Activated CD4-positive, alpha-beta T cell treated with anti-CD3 and anti-CD28 coated beads for 24 hours (primary cell): Measurements from ENCODE around the gene ATP11A.

ENCODE experiments used
- DNase-seq, 2 donors: peaks; one replicate each; pipeline ENCODE4 v3.0.0-alpha.2; 2020; ENCODE audit warnings: low read depth in 2 of 2

The ATP11A gene

GRCh38 chr13:112819111-112819510 is 129.3 kb downstream of the ATP11A start:
- no peak for DNase-seq

- DNase-seq, result no peak
Measured at GRCh38 chr13:112819816-112820215, 130.0 kb downstream of the ATP11A start.

GRCh38 chr13:112820318-112820717 is 130.5 kb downstream of the ATP11A start:
- no peak for DNase-seq

GRCh38 chr13:112821340-112822055 is 131.7 kb downstream of the ATP11A start:
- no peak for DNase-seq

- DNase-seq, result no peak
Measured at GRCh38 chr13:112822851-112823250, 133.0 kb downstream of the ATP11A start.

- DNase-seq, result no peak
Measured at GRCh38 chr13:112824429-112824828, 134.6 kb downstream of the ATP11A start.

- DNase-seq, result no peak
Measured at GRCh38 chr13:112825071-112825470, 135.2 kb downstream of the ATP11A start.

GRCh38 chr13:112825875-112826274 is 136.0 kb downstream of the ATP11A start:
- no peak for DNase-seq

- no peak for DNase-seq
Measured at GRCh38 chr13:112826565-112826964, 136.7 kb downstream of the ATP11A start.

- no peak for DNase-seq
Measured at GRCh38 chr13:112828082-112828699, 138.4 kb downstream of the ATP11A start.

- no peak for DNase-seq
Measured at GRCh38 chr13:112828756-112829155, 138.9 kb downstream of the ATP11A start.

GRCh38 chr13:112831196-112831595 is 141.4 kb downstream of the ATP11A start:
- no peak for DNase-seq

GRCh38 chr13:112831801-112832200 is 142.0 kb downstream of the ATP11A start:
- no peak for DNase-seq

GRCh38 chr13:112832811-112833210 is 143.0 kb downstream of the ATP11A start:
- no peak for DNase-seq

GRCh38 chr13:112833551-112834257 is 143.9 kb downstream of the ATP11A start:
- no peak for DNase-seq

- DNase-seq, result no peak
Measured at GRCh38 chr13:112835344-112835743, 145.5 kb downstream of the ATP11A start.

- no peak for DNase-seq
Measured at GRCh38 chr13:112835796-112836195, 146.0 kb downstream of the ATP11A start.

GRCh38 chr13:112836940-112837339 is 147.1 kb downstream of the ATP11A start:
- no peak for DNase-seq

GRCh38 chr13:112837371-112838037 is 147.7 kb downstream of the ATP11A start:
- no peak for DNase-seq

- DNase-seq, result no peak
Measured at GRCh38 chr13:112838038-112838841, 148.4 kb downstream of the ATP11A start.

GRCh38 chr13:112838842-112839117 is 148.9 kb downstream of the ATP11A start:
- DNase-seq, result no peak
